NT2/D1 (cell line): Measurements from ENCODE around the gene DDX17.

ENCODE experiments used
- DNase-seq: peaks from one replicate; pipeline ENCODE4 v3.0.0-alpha.2; 2011; ENCODE audit warnings: low read depth, low spot score
- H3K27me3 ChIP-seq: 2 replicates; pipeline ENCODE4 v1.6.0; 2011; ENCODE audit warnings: mild to moderate bottlenecking; ENCODE audit not compliant: insufficient read length, insufficient read depth
- H3K36me3 ChIP-seq: 2 replicates; pipeline ENCODE4 v1.6.1; 2011; ENCODE audit warnings: mild to moderate bottlenecking, low read length, mixed read lengths; ENCODE audit not compliant: insufficient read depth, insufficient read length
- H3K4me1 ChIP-seq: 2 replicates; pipeline ENCODE4 v1.5.1; 2011; ENCODE audit not compliant: insufficient read depth, insufficient read length
- H3K4me3 ChIP-seq: 2 replicates; pipeline ENCODE4 v1.5.1; 2011; ENCODE audit warnings: low read depth; ENCODE audit not compliant: insufficient read length
- H3K9ac ChIP-seq: 2 replicates; pipeline ENCODE4 v1.6.0; 2011; ENCODE audit warnings: low read depth; ENCODE audit not compliant: insufficient read length
- H3K9me3 ChIP-seq: 2 replicates; pipeline ENCODE4 v1.5.1; 2011; ENCODE audit warnings: mild to moderate bottlenecking, low read length; ENCODE audit not compliant: insufficient read depth
- SUZ12 ChIP-seq: IDR thresholded peaks from 2 replicates; pipeline ENCODE4 v1.6.1; 2011; ENCODE audit not compliant: insufficient read length, insufficient read depth; ENCODE audit errors: extremely low read depth
- YY1 ChIP-seq: IDR thresholded peaks from 2 replicates; pipeline ENCODE4 v1.6.1; 2011; ENCODE audit not compliant: insufficient read length, insufficient read depth
- ZNF274 ChIP-seq: IDR thresholded peaks from 2 replicates; pipeline ENCODE4 v1.6.1; 2011; ENCODE audit warnings: mild to moderate bottlenecking, low read depth, low read length

Gene DDX17

GRCh38 chr22:38462960-38463784 is 42.9 kb downstream of the DDX17 start:
- Histone ChIP-seq H3K9ac (peak overlapping the region; percentile 32), H3K36me3 (no peaks in the 10 kb centered on the region), H3K4me3 (no peak overlapping the region), H3K9me3 (no peaks in the 10 kb centered on the region), H3K4me1 (peaks cover 12% of the 10 kb centered on the region), H3K27me3 (peaks cover 79% of the 10 kb centered on the region)
- no peak for TF ChIP-seq YY1
- TF ChIP-seq ZNF274, result no peak
- TF ChIP-seq SUZ12, result no peak
- no peak for DNase-seq

GRCh38 chr22:38461414-38462081 is 44.6 kb downstream of the DDX17 start:
- H3K36me3 ChIP-seq, result no peaks in the 10 kb centered on the region
- H3K27me3 ChIP-seq, result peaks cover 80% of the 10 kb centered on the region
- H3K9ac ChIP-seq, result peak overlapping the region; percentile 56
- DNase-seq, result peak; percentile 84
- H3K9me3 ChIP-seq, result no peaks in the 10 kb centered on the region
- peak overlapping the region; percentile 15 for H3K4me3 ChIP-seq
- TF ChIP-seq YY1, result no peak
- TF ChIP-seq ZNF274, result no peak
- TF ChIP-seq SUZ12, result no peak
- H3K4me1 ChIP-seq, result peaks cover 10% of the 10 kb centered on the region

- peak overlapping the region; percentile 56 for H3K9ac ChIP-seq
- no peak for TF ChIP-seq ZNF274
- peak overlapping the region; percentile 15 for H3K4me3 ChIP-seq
- H3K9me3 ChIP-seq, result no peaks in the 10 kb centered on the region
- no peaks in the 10 kb centered on the region for H3K36me3 ChIP-seq
- DNase-seq, result no peak
- H3K27me3 ChIP-seq, result peaks cover 82% of the 10 kb centered on the region
- peaks cover 14% of the 10 kb centered on the region for H3K4me1 ChIP-seq
Measured at GRCh38 chr22:38461057-38461413, 45.1 kb downstream of the DDX17 start.

- TF ChIP-seq SUZ12 (no peak), ZNF274 (no peak), YY1 (no peak)
- Histone ChIP-seq H3K27me3 (peaks cover 78% of the 10 kb centered on the region), H3K4me1 (peaks cover 11% of the 10 kb centered on the region), H3K36me3 (no peaks in the 10 kb centered on the region), H3K9ac (no peak overlapping the region), H3K4me3 (no peak overlapping the region), H3K9me3 (no peaks in the 10 kb centered on the region)
- no peak for DNase-seq
Measured at GRCh38 chr22:38460426-38460840, 45.7 kb downstream of the DDX17 start.

GRCh38 chr22:38456841-38457699 is 49.0 kb downstream of the DDX17 start:
- no peak for DNase-seq
- H3K36me3 ChIP-seq, result no peaks in the 10 kb centered on the region
- peaks cover 81% of the 10 kb centered on the region for H3K27me3 ChIP-seq
- no peak overlapping the region for H3K4me3 ChIP-seq
- no peak overlapping the region for H3K9ac ChIP-seq
- H3K9me3 ChIP-seq, result no peaks in the 10 kb centered on the region
- TF ChIP-seq SUZ12, result no peak
- TF ChIP-seq ZNF274, result no peak
- TF ChIP-seq YY1, result no peak
- H3K4me1 ChIP-seq, result peaks cover 20% of the 10 kb centered on the region

- peaks cover 20% of the 10 kb centered on the region for H3K4me1 ChIP-seq
- no peaks in the 10 kb centered on the region for H3K36me3 ChIP-seq
- no peak for TF ChIP-seq ZNF274
- no peak for TF ChIP-seq YY1
- no peak for TF ChIP-seq SUZ12
- no peak for DNase-seq
- H3K9me3 ChIP-seq, result no peaks in the 10 kb centered on the region
- no peak overlapping the region for H3K9ac ChIP-seq
- no peak overlapping the region for H3K4me3 ChIP-seq
- H3K27me3 ChIP-seq, result peaks cover 82% of the 10 kb centered on the region
Measured at GRCh38 chr22:38456272-38456835, 49.8 kb downstream of the DDX17 start.
